HEK293 (cell line): Measurements from ENCODE around the gene PLEKHB2.

ENCODE experiments used
- CTCF ChIA-PET: fragments of 350-600 bp; formaldehyde crosslinking; extraction: SDS; loops from one replicate; lab custom pipeline; 2021; ENCODE audit warnings: antibody characterized with exemption; lab: Yijun Ruan, JAX
- POLR2A ChIA-PET: fragments of 300-600 bp; formaldehyde crosslinking; extraction: SDS; loops from one replicate; lab custom pipeline; 2020; ENCODE audit warnings: antibody characterized with exemption, inconsistent platforms; lab: Yijun Ruan, JAX
- H3K27ac ChIP-seq: fragments of 200-500 bp; sonication (Bioruptor generic); 2 replicates; pipeline ENCODE4 v1.5.1; 2014; ENCODE audit warnings: low read depth, low read length, control low read depth, inconsistent platforms; ENCODE audit errors: extremely low read depth
- H3K36me3 ChIP-seq, 2 experiments: fragments of 200-500 bp in 1 of 2; sonication (Bioruptor generic) in 1 of 2; 1 replicate in 1 of 2; 2 replicates in 1 of 2; pipeline ENCODE4 v1.5.1; 2014 to 2017; ENCODE audit warnings: inconsistent platforms in 2 of 2, low read length in 2 of 2; ENCODE audit not compliant: control insufficient read depth in 2 of 2, insufficient read depth in 1 of 2
- H3K4me1 ChIP-seq: fragments of 200-500 bp; sonication (Bioruptor generic); 2 replicates; pipeline ENCODE4 v1.5.1; 2014; ENCODE audit warnings: mild to moderate bottlenecking, low read length, inconsistent platforms; ENCODE audit not compliant: control insufficient read depth, insufficient read depth
- H3K4me3 ChIP-seq: 2 replicates; pipeline ENCODE4 v1.5.1; 2011; ENCODE audit warnings: low read depth, mild to moderate bottlenecking, control low read depth, low read length, moderate library complexity
- H3K9me3 ChIP-seq: fragments of 200-500 bp; sonication (Bioruptor generic); 2 replicates; pipeline ENCODE4 v1.5.1; 2014; ENCODE audit warnings: low read depth, low read length, inconsistent platforms; ENCODE audit not compliant: control insufficient read depth, insufficient read depth
- BCL11B ChIP-seq: fragments of 450-650 bp; formaldehyde crosslinking; IDR thresholded peaks from 2 replicates; pipeline ENCODE4 v1.5.1; 2016; ENCODE audit warnings: low read depth, missing biosample characterization, missing genetic modification characterization
- GLI2 ChIP-seq: fragments of 450-650 bp; formaldehyde crosslinking; IDR thresholded peaks from 2 replicates; pipeline ENCODE4; 2017; ENCODE audit warnings: missing biosample characterization, missing genetic modification characterization, low read depth, borderline replicate concordance
- KLF7 ChIP-seq: fragments of 450-650 bp; formaldehyde crosslinking; IDR thresholded peaks from 2 replicates; pipeline ENCODE4 v1.5.1; 2016; ENCODE audit warnings: missing biosample characterization, missing genetic modification characterization, borderline replicate concordance
- RBAK ChIP-seq: fragments of 450-650 bp; formaldehyde crosslinking; IDR thresholded peaks from 2 replicates; pipeline ENCODE4 v1.5.1; 2016; ENCODE audit warnings: missing biosample characterization, missing genetic modification characterization
- SALL2 ChIP-seq: fragments of 450-650 bp; formaldehyde crosslinking; IDR thresholded peaks from 2 replicates; pipeline ENCODE4 v1.5.0; 2017; ENCODE audit warnings: missing biosample characterization, mild to moderate bottlenecking, missing genetic modification characterization, borderline replicate concordance
- SP3 ChIP-seq: fragments of 450-650 bp; formaldehyde crosslinking; IDR thresholded peaks from 2 replicates; pipeline ENCODE4 v1.5.1; 2016; ENCODE audit warnings: missing biosample characterization, missing genetic modification characterization
- ZBTB1 ChIP-seq: fragments of 450-650 bp; formaldehyde crosslinking; IDR thresholded peaks from 2 replicates; pipeline ENCODE4 v1.5.1; 2016; ENCODE audit warnings: missing biosample characterization, missing genetic modification characterization
- ZFP69B ChIP-seq: fragments of 450-650 bp; formaldehyde crosslinking; IDR thresholded peaks from 2 replicates; pipeline ENCODE4 v1.5.1; 2016; ENCODE audit warnings: missing biosample characterization, missing genetic modification characterization
- ZIC2 ChIP-seq: fragments of 450-650 bp; formaldehyde crosslinking; IDR thresholded peaks from 2 replicates; pipeline ENCODE4 v1.5.1; 2016; ENCODE audit warnings: missing biosample characterization, missing genetic modification characterization
- ZNF133 ChIP-seq: fragments of 450-650 bp; formaldehyde crosslinking; IDR thresholded peaks from 2 replicates; pipeline ENCODE4 v1.5.1; 2016; ENCODE audit warnings: missing biosample characterization, missing genetic modification characterization
- ZNF146 ChIP-seq: fragments of 450-650 bp; formaldehyde crosslinking; IDR thresholded peaks from 2 replicates; pipeline ENCODE4 v1.5.1; 2016; ENCODE audit warnings: missing biosample characterization, missing genetic modification characterization
- ZNF155 ChIP-seq: fragments of 450-650 bp; formaldehyde crosslinking; IDR thresholded peaks from 2 replicates; pipeline ENCODE4 v1.5.1; 2016; ENCODE audit warnings: missing biosample characterization, missing genetic modification characterization
- ZNF157 ChIP-seq: fragments of 450-650 bp; formaldehyde crosslinking; IDR thresholded peaks from 2 replicates; pipeline ENCODE4 v1.5.1; 2016; ENCODE audit warnings: missing biosample characterization, missing genetic modification characterization
- ZNF16 ChIP-seq: fragments of 450-650 bp; formaldehyde crosslinking; IDR thresholded peaks from 2 replicates; pipeline ENCODE4 v1.5.1; 2016; ENCODE audit warnings: low read depth, missing biosample characterization, missing genetic modification characterization
- ZNF19 ChIP-seq: fragments of 450-650 bp; formaldehyde crosslinking; IDR thresholded peaks from 2 replicates; pipeline ENCODE4; 2016; ENCODE audit warnings: missing biosample characterization, missing genetic modification characterization, low read depth
- ZNF2 ChIP-seq: fragments of 450-650 bp; formaldehyde crosslinking; IDR thresholded peaks from 2 replicates; pipeline ENCODE4 v1.5.1; 2016; ENCODE audit warnings: missing biosample characterization, missing genetic modification characterization
- ZNF341 ChIP-seq: fragments of 450-650 bp; formaldehyde crosslinking; IDR thresholded peaks from 2 replicates; pipeline ENCODE4; 2016; ENCODE audit warnings: low read depth, missing biosample characterization, missing genetic modification characterization
- ZNF37A ChIP-seq: fragments of 450-650 bp; IDR thresholded peaks from 2 replicates; pipeline ENCODE4 v1.5.1; 2018; ENCODE audit warnings: missing biosample characterization, missing genetic modification characterization
- ZNF423 ChIP-seq: fragments of 450-650 bp; formaldehyde crosslinking; IDR thresholded peaks from 2 replicates; pipeline ENCODE4 v1.5.1; 2016; ENCODE audit warnings: missing biosample characterization, missing genetic modification characterization
- ZNF433 ChIP-seq: fragments of 450-650 bp; formaldehyde crosslinking; IDR thresholded peaks from 2 replicates; pipeline ENCODE4 v1.5.1; 2016; ENCODE audit warnings: missing biosample characterization, missing genetic modification characterization, low read depth
- ZNF529 ChIP-seq: fragments of 450-650 bp; formaldehyde crosslinking; IDR thresholded peaks from 2 replicates; pipeline ENCODE4 v1.5.1; 2017; ENCODE audit warnings: missing genetic modification characterization, missing biosample characterization; ENCODE audit not compliant: insufficient replicate concordance
- ZNF530 ChIP-seq: fragments of 450-650 bp; formaldehyde crosslinking; IDR thresholded peaks from 2 replicates; pipeline ENCODE4 v1.5.1; 2016; ENCODE audit warnings: low read depth, missing biosample characterization, missing genetic modification characterization
- ZNF549 ChIP-seq: fragments of 450-650 bp; IDR thresholded peaks from 2 replicates; pipeline ENCODE4 v1.5.1; 2018; ENCODE audit warnings: missing biosample characterization, missing genetic modification characterization, mild to moderate bottlenecking, inconsistent platforms, moderate library complexity
- ZNF555 ChIP-seq: fragments of 450-650 bp; formaldehyde crosslinking; conservative IDR thresholded peaks from 2 replicates; pipeline ENCODE4 v1.5.1; 2017; ENCODE audit warnings: missing biosample characterization, mild to moderate bottlenecking, missing genetic modification characterization, inconsistent platforms
- ZNF596 ChIP-seq: fragments of 450-650 bp; IDR thresholded peaks from 2 replicates; pipeline ENCODE4 v1.5.0; 2018; ENCODE audit warnings: missing biosample characterization, mild to moderate bottlenecking, missing genetic modification characterization, moderate library complexity
- ZNF600 ChIP-seq: fragments of 450-650 bp; formaldehyde crosslinking; IDR thresholded peaks from 2 replicates; pipeline ENCODE4 v1.5.1; 2016; ENCODE audit warnings: missing biosample characterization, missing genetic modification characterization
- ZNF626 ChIP-seq: fragments of 450-650 bp; sonication (Bioruptor Pico); formaldehyde crosslinking; IDR thresholded peaks from 2 replicates; pipeline ENCODE4 v1.5.1; 2018; ENCODE audit warnings: missing biosample characterization, missing genetic modification characterization, inconsistent platforms
- ZNF664 ChIP-seq: fragments of 450-650 bp; formaldehyde crosslinking; IDR thresholded peaks from 2 replicates; pipeline ENCODE4 v1.5.1; 2016; ENCODE audit warnings: missing biosample characterization, missing genetic modification characterization
- ZNF707 ChIP-seq: fragments of 450-650 bp; formaldehyde crosslinking; IDR thresholded peaks from 2 replicates; pipeline ENCODE4 v1.5.1; 2016; ENCODE audit warnings: missing biosample characterization, missing genetic modification characterization
- ZNF747 ChIP-seq: fragments of 450-650 bp; formaldehyde crosslinking; IDR thresholded peaks from 2 replicates; pipeline ENCODE4 v1.5.1; 2016; ENCODE audit warnings: missing biosample characterization, missing genetic modification characterization
- ZSCAN16 ChIP-seq: fragments of 450-650 bp; formaldehyde crosslinking; IDR thresholded peaks from 2 replicates; pipeline ENCODE4 v1.5.1; 2016; ENCODE audit warnings: missing biosample characterization, missing genetic modification characterization
- TF ChIP-seq, protein P1 (sequence below): fragments of 450-650 bp; formaldehyde crosslinking; optimal IDR thresholded peaks from 2 replicates; pipeline ENCODE3; 2016; ENCODE audit warnings: missing biosample characterization, mild to moderate bottlenecking, missing genetic modification characterization
- TF ChIP-seq, protein P2 (sequence below): fragments of 450-650 bp; formaldehyde crosslinking; conservative IDR thresholded peaks from 2 replicates; pipeline ENCODE4 v1.5.1; 2016; ENCODE audit warnings: low read depth, missing biosample characterization, missing genetic modification characterization

The PLEKHB2 gene

DNA sequence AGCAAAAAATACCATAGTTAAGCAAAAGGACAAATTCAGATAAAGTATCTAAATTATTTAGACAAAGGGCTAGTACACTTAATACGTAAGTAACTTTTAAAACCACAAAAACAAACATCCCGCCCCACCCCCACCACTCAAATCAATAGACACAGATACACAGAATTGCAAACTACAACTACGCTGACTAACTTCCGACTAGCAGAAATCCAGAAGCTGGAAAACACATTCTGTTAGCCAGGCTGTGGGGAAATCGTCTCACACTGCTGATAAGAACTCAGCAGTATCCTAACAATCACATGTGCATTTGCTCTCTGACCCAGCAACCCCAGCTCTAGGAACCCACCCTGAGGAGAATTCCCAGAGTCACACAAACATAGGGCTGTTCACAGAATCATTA lies 28.4 kb upstream of the PLEKHB2 start (continued):
- TF ChIP-seq SP3 (tag by site-specific recombination) (no peak), ZIC2 (no peak), ZNF664 (tag by site-specific recombination) (no peak), ZNF433 (tag by site-specific recombination) (no peak), KLF7 (no peak), ZNF596 (tag by site-specific recombination) (no peak), BCL11B (tag by site-specific recombination) (no peak), ZNF555 (tag by site-specific recombination) (no peak), ZNF146 (tag by site-specific recombination) (no peak), ZSCAN16 (tag by site-specific recombination) (no peak), ZBTB1 (tag by site-specific recombination) (no peak), ZNF423 (tag by site-specific recombination) (no peak)
- TF ChIP-seq, all 188 proteins: peak for 0

DNA sequence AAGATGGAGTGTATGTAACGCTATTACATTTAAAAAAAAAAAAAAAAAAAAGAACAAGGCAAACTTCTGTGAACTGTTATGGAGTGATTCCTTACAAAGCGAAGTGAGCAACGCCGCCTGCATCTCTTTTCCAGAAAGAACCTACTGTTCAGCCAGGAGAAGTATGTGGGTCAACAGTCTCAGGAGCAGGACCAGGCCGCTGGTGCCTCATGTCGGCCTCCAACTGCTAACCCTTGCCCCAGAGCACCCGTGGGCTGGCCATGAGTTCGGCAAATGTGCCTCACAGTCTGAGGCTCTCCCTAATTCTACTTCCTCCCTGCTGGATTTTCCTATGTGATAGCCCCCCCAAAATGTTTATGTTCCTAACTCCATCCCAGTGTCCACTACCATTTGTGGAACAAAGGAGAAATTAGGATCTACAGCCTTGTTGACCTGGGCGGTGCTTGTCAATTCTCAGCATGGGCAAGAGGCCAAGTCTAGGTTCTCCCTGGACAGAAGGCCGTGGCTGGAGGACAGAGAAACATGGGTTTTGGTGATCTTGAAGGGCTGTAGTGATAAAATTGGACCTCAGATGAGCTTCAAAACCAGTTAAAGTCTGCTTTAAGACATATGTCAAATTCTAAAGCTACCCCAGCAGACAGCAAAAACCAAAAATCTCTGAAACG lies 27.8 kb upstream of the PLEKHB2 start:
- TF ChIP-seq ZNF530 (tag by site-specific recombination) (no peak), ZNF341 (tag by site-specific recombination) (no peak), ZNF133 (no peak), ZNF626 (tag by site-specific recombination) (no peak), ZNF19 (tag by site-specific recombination) (no peak), SALL2 (tag by site-specific recombination) (no peak), ZSCAN16 (tag by site-specific recombination) (no peak), BCL11B (tag by site-specific recombination) (no peak), ZFP69B (no peak), ZNF707 (tag by site-specific recombination) (no peak), ZNF37A (tag by site-specific recombination) (no peak), ZNF549 (tag by site-specific recombination) (no peak), RBAK (no peak)
- TF ChIP-seq, protein P1, sequence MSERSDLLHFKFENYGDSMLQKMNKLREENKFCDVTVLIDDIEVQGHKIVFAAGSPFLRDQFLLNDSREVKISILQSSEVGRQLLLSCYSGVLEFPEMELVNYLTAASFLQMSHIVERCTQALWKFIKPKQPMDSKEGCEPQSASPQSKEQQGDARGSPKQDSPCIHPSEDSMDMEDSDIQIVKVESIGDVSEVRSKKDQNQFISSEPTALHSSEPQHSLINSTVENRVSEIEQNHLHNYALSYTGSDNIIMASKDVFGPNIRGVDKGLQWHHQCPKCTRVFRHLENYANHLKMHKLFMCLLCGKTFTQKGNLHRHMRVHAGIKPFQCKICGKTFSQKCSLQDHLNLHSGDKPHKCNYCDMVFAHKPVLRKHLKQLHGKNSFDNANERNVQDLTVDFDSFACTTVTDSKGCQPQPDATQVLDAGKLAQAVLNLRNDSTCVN (tag by site-specific recombination): no peak
- H3K36me3 ChIP-seq: peaks cover 35 to 98% of the 10 kb centered on the region in 2 experiments
- ChIA-PET POLR2A (interaction anchor here (0.7 to 0.8 kb wide), 2 partner anchors 13 to 403 kb away, joined by 3 to 5 read pairs; no protein-coding TSS in a partner anchor), CTCF (no interaction called here)
- no peak overlapping the region for H3K4me3 ChIP-seq
- H3K4me1 ChIP-seq: no peaks in the 10 kb centered on the region
- no peaks in the 10 kb centered on the region for H3K9me3 ChIP-seq
- no peak overlapping the region for H3K27ac ChIP-seq

DNA sequence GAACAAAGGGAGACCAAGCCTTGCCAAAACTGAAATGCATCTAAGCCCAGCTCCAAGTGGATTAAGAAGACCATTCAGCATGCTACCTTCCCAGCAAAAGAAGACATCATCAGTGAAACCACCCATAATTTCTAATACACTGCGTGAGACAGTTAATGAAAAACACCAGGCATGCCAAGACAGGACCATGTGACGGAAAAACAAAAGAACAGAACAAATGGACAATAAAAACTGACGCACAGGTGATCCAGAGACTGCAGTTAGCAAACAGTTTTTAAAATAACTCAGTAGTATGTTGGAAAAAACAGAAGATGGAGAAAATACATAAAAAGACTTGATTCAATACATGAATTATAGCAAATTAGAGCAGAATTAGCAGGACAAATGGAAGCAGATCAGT lies 27.2 kb upstream of the PLEKHB2 start:
- Histone ChIP-seq H3K27ac (no peak overlapping the region), H3K4me3 (no peak overlapping the region), H3K36me3 (peaks cover 33 to 97% of the 10 kb centered on the region in 2 experiments), H3K4me1 (no peaks in the 10 kb centered on the region), H3K9me3 (no peaks in the 10 kb centered on the region)
- CTCF ChIA-PET: interaction anchor here (0.6 kb wide), 2 partner anchors 70 to 205 kb away, joined by 3 read pairs; no protein-coding TSS in a partner anchor
- POLR2A ChIA-PET: no interaction called here
- TF ChIP-seq KLF7 (no peak), ZNF2 (no peak), GLI2 (tag by site-specific recombination) (no peak), ZNF157 (tag by site-specific recombination) (no peak), ZNF529 (no peak), ZNF747 (tag by site-specific recombination) (no peak), ZNF600 (no peak), ZNF155 (no peak), ZNF16 (tag by site-specific recombination) (no peak)
- TF ChIP-seq, protein P2, sequence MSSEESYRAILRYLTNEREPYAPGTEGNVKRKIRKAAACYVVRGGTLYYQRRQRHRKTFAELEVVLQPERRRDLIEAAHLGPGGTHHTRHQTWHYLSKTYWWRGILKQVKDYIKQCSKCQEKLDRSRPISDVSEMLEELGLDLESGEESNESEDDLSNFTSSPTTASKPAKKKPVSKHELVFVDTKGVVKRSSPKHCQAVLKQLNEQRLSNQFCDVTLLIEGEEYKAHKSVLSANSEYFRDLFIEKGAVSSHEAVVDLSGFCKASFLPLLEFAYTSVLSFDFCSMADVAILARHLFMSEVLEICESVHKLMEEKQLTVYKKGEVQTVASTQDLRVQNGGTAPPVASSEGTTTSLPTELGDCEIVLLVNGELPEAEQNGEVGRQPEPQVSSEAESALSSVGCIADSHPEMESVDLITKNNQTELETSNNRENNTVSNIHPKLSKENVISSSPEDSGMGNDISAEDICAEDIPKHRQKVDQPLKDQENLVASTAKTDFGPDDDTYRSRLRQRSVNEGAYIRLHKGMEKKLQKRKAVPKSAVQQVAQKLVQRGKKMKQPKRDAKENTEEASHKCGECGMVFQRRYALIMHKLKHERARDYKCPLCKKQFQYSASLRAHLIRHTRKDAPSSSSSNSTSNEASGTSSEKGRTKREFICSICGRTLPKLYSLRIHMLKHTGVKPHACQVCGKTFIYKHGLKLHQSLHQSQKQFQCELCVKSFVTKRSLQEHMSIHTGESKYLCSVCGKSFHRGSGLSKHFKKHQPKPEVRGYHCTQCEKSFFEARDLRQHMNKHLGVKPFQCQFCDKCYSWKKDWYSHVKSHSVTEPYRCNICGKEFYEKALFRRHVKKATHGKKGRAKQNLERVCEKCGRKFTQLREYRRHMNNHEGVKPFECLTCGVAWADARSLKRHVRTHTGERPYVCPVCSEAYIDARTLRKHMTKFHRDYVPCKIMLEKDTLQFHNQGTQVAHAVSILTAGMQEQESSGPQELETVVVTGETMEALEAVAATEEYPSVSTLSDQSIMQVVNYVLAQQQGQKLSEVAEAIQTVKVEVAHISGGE: no peak
